ENCODE results near the gene CDK1. TPM values are rescaled to one million over a fixed set of nuclear protein-coding genes. Genes with fewer than 3 reads are reported as not detected.
A peak's percentile ranks its signal among the peaks of the same experiment; 100 is the strongest.
"Not testable (repeated sequence)": the region's sequence is repeated elsewhere in the genome, so short reads cannot be mapped to it uniquely, and the experiment has no call there.

The CDK1 gene
- total RNA-seq, 1 experiment from 2014 or later = 193 TPM

DNA sequence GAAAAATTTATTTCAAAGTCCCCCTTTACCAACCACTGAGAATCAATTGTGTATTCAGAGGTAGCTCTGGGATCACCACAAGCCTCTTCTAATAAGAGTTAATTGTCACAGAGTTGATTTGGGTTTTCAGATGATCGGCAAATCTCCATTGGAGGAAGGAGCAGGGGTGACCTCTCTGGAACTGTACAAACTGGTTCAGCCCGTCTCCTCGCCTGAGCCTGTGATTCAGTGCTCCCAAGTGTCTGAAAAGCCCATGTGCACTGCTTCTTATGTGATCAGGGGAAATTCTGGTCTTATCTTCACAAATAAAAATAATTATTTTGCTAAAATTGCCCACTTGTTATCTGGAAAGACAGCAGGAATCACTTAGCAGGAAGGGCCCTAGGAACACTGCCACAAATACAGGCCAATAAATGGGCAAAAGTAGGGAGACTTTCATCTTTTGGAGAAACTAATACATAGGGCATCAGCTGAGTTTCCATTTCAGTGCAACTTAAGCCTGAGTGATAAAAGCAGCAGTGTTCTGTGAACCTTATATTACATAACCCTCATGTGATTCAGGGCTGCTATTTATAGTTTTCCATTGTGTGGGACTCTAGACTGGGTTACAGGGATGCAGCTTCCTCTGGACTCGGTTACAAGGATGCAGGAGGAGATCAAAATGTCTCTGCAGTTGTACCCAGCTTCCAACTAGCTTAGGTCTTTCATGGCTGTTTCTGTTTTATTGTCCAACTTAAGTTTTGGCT lies 32.3 kb downstream of the CDK1 start:
- no peak for DNase-seq (ENCODE audit: extremely low read depth, low read depth)

DNA sequence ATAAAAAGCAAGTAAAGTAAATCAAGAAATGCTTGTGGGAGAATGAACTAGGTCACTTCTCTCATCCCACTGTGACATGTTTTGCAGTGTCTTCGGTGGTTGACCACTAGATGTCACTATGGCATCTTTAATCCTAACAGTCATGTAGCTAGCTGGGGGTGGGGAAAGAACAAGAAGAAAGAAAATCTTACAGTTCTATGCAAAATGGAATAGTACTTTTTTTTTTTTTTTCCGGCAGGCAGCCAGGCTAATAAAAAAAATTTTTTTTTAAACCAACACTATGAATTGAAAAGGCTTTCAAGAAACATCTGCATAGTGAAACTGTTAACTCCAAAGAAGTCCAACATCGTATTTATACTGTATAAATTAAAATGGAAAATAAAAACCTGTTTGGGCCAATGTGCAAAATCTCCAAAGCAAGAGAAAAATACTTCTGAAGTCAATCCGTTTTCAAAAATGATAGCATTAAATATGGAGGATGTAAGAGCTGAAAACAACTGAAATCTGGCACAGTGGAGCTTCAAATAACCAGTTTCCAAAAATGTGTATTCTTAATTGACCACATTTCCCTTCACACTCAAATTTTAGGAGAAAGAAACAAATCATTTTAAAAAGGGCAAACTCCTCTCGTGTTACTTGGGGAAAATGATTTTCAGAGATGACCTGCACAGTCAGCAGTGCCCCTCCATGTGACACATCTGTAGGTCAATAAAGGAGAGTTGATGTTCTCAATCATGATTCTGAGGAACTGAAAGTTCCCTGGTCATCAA lies 38.5 kb downstream of the CDK1 start:
- DNase-seq (ENCODE audit: extremely low read depth, low read depth) = peak; percentile 82

GRCh38 chr10:60817398-60817805 lies 39.1 kb downstream of the CDK1 start:
- no peak for DNase-seq (ENCODE audit: extremely low read depth, low read depth)

DNA sequence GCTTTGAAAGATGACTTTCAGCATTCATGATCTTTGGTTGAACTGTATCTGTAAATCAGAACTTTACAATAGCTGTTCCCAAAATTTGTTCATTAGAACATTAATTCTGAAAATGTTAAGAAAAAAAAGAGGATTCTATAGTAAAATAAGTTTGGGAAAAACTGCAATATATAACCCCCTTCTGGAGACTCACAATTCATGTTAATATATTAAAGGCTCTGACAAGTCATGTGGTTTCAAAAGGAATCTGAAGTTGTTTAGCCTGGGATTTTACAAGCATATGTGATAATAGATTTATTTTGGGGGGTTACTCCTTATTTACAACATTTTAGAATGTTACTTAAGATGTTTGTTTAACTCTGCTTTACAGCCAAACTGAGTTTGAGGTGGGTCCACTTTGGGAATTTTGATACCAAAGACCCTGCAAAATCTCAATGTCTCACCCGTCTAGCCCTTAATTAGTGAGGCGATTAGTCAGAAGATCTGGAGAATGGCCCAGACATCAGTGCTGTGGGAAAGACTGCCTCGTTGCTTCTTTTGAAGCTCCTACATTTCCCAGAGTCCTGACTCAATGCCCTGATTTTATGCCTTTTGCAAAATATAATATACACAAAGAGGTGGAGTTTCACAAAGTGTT lies 40.0 kb downstream of the CDK1 start:
- DNase-seq (ENCODE audit: extremely low read depth, low read depth) = no peak

- no peak for DNase-seq (ENCODE audit: extremely low read depth, low read depth)
Measured at GRCh38 chr10:60819271-60819670, 41.0 kb downstream of the CDK1 start.

DNA sequence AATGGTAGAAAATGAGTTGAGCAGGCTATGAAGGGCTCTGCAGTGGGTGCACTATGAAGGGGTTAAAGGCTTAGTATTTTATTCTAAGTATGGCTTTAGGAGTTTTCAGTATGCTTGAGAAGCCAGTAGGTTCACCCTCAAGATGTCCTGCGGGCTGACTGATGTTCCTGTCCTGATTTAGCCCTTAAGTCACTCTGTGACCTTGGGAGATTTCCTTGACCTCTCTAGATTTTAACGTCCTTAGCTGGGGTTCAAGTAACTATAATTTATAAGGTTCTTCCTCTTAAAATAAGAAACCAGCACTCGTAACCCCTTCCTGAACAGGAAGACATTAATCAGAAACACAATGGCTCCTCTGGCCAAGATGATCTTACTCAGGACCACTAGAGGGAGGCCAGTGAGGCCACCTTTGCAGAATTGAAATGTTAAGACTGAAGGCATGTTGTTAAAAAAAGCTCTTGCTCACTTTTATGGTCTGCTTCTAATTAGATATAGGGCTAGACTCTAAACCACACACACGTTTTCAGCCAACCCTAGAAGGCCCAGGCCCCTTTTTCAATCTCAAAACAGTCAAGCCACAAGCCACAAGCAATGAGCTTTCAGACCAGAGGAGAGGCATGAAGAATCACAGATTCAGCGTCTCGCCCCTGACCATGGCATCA lies 41.9 kb downstream of the CDK1 start:
- no peak for DNase-seq (ENCODE audit: extremely low read depth, low read depth)

DNA sequence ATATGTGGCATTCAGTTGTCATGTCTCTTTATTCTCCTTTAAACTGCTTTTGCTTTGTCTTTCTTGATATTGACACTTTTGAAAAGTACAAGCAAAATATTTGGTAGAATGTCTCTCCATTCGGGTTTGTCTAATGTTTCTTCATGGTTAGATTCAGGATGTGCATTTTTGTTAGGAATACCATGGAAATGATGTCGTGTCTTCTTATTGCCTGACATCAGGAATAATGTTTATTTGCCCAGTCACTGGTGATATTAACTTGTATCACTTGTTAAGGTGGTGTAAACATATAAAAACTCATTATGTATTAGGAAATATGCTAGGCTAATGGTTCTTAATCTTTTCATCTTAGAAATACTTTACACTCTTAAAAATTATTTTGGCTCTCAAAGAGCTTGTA lies 43.4 kb downstream of the CDK1 start:
- no peak for DNase-seq (ENCODE audit: extremely low read depth, low read depth)

- DNase-seq (ENCODE audit: extremely low read depth, low read depth) = no peak
Measured at GRCh38 chr10:60822809-60823208, 44.5 kb downstream of the CDK1 start.

- no peak for DNase-seq (ENCODE audit: extremely low read depth, low read depth)
Measured at GRCh38 chr10:60823324-60823723, 45.0 kb downstream of the CDK1 start.

- no peak for DNase-seq (ENCODE audit: extremely low read depth, low read depth)
Measured at GRCh38 chr10:60825520-60825919, 47.2 kb downstream of the CDK1 start.

GRCh38 chr10:60827791-60828488 lies 49.7 kb downstream of the CDK1 start:
- no peak for DNase-seq (ENCODE audit: extremely low read depth, low read depth)

GRCh38 chr10:60828489-60828852 lies 50.2 kb downstream of the CDK1 start:
- DNase-seq (ENCODE audit: extremely low read depth, low read depth) = no peak

DNA sequence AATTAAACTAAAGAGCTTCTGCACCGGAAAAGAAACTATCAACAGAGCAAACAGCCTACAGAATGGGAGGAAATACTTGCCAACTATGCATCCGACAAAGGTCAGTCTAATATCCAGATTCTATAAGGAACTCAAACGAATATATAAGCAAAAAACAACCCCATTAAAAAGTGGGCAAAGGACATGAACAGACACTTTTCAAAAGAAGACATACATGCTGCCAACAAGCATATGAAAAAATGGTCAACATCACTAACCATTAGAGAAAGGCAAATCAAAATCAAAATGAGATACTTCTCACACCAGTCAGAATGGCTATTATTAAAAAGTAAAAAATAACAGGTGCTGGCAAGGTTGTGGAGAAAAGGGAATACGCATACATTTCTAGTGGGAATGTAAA lies 53.9 kb downstream of the CDK1 start:
- not testable (repeated sequence) for DNase-seq (ENCODE audit: extremely low read depth, low read depth)

GRCh38 chr10:60834401-60834800 lies 56.1 kb downstream of the CDK1 start:
- DNase-seq (ENCODE audit: extremely low read depth, low read depth) = no peak

- no peak for DNase-seq (ENCODE audit: extremely low read depth, low read depth)
Measured at GRCh38 chr10:60835049-60835448, 56.8 kb downstream of the CDK1 start.

DNA sequence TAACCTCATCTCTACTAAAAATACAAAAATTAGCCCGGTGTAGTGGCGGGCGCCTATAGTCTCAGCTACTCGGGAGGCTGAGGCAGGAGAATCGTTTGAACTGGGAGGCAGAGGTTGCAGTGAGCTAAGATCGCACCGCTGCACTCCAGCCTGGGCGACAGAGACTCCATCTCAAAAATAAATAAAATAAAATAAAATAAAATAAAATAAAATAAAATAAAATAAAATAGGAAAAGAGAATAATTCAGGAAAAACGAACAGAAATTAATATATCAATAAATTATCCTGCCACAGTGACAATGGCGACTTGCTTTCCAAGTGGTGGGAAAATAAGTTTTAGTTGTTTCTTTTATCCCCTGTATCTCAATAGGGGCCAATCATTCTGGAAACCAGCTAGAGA lies 62.9 kb downstream of the CDK1 start:
- DNase-seq (ENCODE audit: extremely low read depth, low read depth) = not testable (repeated sequence)

DNA sequence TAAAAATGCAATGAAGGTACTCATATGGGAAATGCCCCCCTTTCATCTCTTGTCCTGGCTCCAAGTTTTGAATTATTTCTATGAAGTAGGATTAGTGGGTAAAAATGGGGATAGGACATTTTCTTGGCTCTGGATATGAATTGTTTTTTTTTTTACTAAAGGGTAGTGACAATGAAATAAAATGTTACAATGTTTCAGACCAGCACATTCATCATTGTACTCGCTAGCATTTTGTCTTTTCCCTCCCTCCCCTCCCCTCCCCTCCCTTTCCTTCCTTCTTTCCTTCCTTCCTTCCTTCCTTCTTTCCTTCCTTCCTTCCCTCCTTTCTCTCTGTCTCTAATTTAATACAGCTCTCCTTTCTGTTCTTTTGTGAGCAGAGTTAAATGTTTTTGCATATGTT lies 64.4 kb downstream of the CDK1 start:
- no peak for DNase-seq (ENCODE audit: extremely low read depth, low read depth)
